ENCODE results near the gene AOAH.
"Not testable (repeated sequence)": the region's sequence is repeated elsewhere in the genome, so short reads cannot be mapped to it uniquely, and the experiment has no call there.

The AOAH gene

DNA sequence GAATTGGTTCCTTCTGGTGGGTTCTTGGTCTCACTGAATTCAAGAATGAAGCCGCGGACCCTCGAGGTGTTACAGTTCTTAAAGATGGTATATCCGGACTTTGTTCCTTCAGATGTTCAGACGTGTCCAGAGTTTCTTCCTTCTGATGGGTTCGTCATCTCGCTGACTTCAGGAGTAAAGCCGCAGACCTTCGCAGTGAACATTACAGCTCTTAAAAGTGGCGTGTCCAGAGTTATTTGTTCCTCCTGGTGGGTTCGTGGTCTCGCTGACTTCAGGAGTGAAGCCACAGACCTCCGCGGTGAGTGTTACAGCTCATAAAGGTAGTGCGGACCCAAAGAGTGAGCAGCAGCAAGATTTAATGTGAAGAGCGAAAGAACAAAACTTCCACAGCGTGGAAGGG is 220.1 kb downstream of the AOAH start:
- not testable (repeated sequence) for DNase-seq

DNA sequence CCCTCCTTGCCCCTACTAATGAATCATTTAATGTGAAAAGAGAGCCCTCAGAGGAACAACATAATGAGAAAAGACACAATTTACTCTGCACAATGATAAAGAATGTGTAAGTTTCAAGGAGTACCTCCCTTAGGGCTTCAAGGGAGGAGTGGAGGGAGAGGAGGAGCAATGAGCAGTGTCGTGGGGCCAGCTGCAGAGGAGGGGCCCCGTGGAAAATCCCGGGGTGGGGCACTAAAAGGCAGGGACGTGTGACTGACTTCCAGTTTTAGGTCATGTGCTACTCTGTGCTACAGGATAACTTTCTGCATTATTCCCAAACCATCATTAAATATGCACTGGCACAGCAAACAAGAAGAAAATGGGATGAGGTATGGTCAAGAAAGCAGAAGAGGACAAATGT is 226.5 kb downstream of the AOAH start:
- DNase-seq: no peak

DNA sequence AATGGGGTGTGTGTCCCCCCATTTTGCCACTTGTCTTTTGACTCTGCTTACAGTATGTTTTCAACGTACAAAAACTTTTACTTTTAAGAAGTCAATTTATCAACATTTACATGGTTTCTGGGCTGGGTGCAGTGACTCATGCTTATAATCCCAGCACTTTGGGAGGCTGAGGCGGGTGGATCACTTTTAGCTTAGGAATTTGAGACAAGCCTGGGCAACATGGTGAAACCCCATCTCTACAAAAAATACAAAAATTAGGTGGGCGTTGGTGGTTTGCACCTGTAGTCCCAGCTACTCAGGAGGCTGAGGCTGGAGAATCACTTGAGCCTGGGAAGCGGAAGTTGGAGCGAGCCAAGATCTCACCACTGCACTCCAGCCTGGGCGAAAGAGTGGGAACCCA is 227.1 kb downstream of the AOAH start:
- DNase-seq: not testable (repeated sequence)

DNA sequence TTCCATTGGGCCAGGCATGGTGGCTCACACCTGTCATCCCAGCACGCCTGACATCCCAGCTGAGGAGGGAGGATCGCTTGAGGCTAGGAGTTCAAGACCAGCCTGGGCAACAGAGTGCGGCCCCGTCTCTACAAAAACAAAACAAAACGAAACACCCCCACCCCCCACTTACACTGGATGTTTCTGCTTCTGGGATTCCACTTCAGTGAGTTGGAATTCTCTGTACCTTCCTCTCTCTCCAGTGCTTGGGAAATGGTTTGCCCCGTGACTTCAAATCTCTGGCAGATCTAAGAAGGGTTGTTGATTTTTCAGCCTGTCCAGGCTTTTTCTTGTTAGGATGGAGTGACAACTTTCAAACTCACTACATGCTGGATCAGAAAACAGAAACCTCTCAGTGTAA is 227.7 kb downstream of the AOAH start:
- no peak for DNase-seq

DNA sequence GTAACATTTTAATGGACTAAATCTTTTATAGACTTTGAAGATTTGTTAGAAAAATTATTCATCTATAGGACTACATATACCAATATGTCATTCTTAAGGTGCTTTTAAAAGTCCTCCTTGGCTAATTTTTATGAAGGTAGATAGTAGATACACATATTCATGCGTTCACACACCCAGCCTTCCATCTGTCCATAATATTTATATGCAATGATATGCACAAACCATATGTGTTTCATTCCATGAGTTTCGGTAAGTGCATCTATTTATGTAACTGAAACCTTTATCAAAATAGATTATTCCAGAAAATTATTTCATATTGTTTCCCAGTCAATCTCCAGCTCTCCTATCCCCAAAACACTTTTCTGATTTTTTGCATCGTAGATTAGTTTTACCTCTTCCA is 233.0 kb downstream of the AOAH start:
- DNase-seq: no peak

DNA sequence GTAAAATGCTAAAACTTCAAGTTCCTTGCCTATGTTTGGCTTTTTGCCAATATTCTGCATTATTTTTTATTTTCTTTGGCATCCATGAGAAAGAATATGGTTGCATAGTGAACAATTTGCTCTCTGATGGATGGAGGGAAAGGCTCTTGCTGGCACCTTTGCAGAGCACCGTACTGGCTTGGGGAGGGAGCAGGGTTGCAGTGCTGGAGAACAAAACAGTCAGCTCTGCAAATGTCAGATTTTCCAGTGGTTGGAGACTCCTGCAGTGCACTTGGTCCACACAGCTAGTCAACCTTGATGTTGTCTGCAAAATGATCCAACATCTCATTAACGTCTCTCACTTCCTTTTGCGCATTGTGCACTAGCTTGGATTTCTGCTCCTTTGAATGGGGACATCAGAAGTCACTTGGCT is 233.9 kb downstream of the AOAH start:
- DNase-seq: no peak

DNA sequence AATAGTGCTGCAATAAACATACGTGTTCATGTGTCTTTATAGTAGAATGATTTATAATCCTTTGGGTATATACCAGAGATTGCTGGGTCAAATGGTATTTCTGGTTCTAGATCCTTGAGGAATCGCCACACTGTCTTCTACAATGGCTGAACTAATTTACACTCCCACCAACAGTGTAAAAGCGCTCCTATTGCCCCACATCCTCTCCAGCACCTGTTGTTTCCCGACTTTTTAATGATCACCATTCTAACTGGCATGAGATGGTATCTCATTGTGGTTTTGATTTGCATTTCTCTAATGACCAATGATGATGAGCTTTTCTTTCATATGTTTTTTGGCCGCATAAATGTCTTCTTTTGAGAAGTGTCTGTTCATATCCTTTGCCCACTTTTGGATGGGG is 235.6 kb downstream of the AOAH start:
- DNase-seq: not testable (repeated sequence)

DNA sequence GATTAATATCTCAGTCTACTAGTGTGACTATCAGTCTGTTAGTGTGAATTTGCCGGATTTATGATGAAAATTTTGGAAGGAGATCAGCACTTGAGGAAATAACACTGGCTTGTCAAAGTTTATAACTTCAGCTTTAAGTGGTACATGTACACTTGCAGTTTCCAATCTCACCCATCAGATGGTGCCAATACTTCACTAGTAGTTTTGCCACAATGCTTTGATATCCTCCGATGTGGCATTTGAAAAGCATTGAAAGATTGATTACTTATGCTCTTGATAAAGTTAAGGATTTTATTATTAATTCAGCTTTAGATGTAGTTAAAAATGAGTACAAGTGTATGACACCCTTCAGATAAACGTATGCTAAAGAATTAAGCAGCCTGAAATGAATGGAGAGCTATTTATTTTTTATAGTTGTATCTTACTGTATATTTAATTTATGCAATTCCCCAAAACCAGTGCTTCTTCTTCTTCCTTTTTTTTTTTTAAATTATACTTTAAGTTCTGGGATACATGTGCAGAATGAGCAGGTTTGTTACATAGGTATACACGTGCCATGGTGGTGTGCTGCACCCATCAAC is 236.4 kb downstream of the AOAH start:
- DNase-seq: peak; percentile 46

DNA sequence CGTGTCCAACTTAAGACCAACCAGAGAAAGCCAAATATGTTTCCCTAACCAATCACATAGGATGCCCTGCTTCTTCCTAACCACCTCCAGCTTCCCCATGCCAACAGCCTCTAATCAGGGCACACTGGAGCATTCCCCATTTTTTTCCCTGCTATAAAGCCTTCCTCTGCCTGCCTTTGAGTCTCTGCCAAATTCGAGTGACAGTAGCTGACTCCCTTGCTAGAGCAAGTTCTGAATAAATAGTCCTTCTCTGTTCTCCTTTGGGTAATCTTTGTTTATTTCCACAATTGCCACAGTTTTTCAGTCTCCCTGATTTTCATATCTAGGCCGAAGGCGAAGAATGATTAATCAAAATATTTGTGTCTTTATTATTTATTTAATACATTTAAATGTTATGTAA is 238.0 kb downstream of the AOAH start:
- no peak for DNase-seq

DNA sequence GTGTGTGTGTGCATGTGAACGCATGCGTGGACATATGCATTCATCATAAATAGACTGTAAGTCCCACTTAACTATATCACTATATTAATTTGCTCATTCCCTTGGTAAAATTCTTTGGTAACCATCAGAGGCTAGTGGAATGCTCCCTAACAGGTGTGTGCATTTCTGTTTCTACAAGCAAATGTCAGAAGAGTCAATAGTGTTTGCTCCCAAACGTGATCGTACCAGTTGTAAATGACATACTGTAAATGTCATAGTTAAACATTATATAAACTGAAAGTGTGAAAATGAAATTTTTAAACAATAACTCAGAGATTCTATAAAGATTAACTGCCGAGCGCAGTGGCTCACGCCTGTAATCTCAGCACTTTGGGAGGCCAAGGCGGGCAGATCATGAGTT is 240.0 kb downstream of the AOAH start:
- no peak for DNase-seq

DNA sequence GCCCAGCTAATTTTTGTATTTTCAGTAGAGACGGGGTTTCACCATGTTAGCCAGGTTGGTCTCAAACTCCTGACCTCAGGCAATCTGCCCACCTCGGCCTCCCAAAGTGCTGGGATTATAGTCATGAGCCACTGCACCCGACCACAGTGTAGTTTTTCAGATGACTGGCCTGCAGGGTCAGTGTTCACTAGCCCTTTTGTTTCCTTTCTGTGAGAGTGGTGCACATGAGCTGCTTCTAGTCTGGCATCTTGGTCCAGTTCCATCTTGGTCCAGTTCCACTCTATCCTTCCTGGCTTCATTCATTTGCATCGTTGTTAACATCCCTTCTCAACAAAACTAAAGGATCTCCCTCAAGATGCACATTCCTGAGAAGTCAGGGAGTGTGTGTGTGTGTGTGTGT is 240.4 kb downstream of the AOAH start:
- not testable (repeated sequence) for DNase-seq

DNA sequence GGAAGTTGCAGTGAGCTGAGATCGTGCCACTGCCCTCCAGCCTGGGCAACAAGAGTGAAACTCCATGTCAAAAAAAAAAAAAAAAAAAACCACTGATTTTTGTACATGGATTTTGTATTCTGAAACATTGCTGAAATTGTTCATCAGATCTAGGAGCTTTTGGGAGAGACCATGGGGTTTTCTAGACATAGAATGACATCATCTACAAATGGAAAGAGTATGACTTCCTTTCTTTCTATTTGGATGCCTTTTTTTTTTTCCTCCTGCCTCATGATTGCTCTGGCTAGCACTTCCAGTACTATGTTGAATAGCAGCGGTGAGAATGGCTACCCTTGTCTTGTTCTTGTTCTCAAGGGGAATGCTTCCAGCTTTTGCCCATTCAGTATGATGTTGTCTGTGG is 245.5 kb downstream of the AOAH start:
- DNase-seq: no peak

DNA sequence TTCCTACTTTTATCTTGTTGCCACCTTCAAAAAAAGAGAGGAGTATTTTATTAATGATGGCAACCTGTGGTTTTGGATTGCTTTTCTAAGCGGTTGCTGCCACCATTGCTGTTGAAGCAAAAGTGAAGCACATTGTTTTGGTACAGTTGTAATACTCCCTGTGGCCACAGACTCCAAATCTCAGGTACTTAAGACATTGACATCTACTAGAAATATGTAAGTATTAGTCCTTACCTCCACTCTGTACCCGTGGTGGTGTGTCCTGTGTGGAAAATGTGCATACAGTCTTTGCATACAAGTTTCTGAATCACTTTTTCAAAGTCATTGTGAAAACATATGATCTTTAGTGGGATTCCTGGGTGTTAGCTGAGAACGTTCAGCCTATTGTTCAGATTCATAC is 248.9 kb downstream of the AOAH start:
- no peak for DNase-seq

DNA sequence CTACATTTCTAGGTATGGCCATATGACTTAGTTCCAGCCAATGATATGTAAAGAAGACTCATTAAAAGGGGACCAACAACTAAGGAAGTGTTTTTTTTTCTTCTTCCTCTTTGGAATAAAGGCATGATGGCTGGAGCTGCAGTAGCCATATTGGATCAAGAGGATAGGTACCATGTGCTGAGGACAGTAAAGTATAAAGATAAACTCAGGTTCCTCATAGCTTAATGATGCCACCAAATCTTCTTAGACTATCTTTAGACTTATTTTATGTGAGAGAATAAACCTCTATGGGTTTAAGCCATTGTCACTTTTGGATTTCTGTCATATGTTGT is 249.3 kb downstream of the AOAH start:
- DNase-seq: no peak

DNA sequence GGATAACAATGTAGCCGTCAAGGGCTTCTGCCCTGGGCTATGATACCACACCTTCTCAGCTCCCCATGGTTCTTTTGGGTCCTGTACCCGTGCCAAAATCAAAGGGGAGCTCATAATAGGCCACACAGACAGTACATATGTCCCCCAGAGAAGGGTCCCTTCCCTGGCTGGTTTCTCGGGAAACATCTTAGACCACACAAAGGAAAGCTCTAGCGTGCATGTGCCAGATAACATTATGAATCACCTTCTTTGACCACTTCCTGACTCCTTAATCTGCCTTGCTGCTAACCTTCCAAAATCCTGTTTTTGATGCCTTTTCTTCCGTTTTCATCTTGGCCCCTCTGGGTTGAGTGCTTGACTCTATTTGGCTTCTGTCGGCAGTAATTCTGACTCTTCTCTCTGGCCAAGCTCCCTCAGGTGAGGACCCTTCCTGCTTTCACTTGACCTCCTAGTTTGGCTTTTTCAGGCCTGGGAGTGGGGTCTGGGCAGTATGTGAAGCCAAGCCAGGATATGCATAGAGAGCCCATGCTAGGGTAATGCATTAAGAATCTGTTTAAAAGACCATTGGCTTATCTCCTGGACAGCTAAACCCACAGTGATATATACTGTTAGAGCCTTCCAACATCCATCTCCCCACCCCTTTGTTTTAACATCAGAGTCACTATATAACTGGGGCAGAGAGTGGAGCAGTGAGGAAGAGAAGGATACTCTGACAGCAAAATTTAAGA is 249.8 kb downstream of the AOAH start:
- DNase-seq: no peak

DNA sequence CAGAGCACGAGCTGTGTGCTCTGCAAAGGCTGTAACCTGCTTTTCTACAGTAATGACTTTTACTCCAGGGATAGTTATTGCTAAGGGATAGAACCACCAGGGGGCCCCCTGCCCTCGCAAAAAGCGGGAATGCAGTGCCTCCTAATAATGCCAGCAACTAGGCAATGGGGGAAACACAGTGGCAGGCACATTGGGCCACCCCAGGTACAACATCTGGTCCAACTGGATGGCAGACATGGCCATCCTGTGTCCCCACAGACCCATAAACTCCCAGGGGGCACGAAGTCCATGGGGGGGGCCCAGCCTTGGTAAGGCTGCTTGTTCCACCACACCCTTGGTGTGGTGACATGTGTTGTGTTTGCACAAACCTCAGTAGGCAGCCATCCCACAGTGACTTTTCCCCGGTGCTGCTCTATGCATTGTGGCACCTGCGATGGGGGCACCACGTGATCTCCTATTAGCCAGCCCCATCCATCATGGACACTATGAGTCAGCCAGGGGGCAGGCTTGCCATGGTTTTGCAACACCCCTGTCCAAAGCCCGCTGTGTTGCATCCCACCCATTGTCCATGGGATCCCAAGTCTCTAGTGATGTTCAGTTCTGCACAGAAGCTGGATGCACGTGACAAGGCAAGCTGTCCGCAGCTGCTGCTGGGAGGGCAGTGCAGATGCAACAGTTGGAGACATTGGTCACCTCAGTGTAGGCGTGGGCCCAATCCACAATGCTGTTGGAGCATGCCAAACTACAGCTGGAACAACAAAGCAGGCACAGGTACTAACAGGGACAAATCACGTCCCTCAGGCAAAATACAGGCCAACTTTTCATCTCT is 250.6 kb downstream of the AOAH start:
- DNase-seq: no peak

DNA sequence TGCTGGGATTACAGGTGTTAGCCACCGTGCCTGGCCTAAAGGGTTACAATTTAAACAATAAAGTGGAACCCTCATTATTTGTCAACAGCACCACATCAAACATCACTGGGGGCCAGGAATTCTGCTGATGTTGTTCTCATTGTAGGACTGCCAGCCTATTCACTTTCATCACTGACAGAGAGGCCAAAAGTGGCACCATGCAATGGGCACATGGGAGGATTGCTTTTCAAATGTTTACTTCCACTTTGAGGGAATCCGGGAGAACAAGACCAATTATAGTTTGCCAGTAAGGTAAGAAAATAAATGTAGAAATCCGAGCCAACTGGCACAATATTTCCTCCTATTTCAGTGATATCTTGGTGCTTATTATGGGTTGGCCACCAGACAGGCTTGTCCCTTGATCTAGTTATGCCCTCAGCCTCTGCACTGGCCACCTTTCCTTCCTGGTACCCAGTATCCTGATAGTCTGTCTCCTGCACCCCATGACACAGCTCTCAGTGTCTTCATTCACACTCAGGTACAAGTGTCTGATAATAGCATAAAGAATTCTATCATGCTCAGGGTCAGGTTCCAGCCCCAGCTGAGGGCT is 252.1 kb downstream of the AOAH start:
- no peak for DNase-seq

DNA sequence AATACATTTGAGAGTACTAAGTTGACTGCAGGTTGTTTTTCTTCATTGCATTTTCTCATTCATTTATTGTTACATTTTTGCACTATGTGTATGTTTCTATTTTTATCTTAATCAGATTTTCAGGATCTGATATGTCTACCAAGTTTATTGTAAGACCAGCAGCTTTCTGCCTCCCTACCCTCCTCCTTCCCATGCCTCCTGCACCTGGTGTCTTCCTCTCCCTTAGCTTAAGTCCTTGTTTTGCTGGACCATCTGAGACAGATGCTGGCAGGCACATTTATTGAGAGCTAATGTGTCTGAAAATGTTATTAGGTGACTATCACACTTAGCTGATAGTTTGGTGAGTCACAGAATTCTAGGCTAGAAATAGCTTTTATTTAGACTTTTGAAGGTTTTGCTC is 255.1 kb downstream of the AOAH start:
- no peak for DNase-seq

DNA sequence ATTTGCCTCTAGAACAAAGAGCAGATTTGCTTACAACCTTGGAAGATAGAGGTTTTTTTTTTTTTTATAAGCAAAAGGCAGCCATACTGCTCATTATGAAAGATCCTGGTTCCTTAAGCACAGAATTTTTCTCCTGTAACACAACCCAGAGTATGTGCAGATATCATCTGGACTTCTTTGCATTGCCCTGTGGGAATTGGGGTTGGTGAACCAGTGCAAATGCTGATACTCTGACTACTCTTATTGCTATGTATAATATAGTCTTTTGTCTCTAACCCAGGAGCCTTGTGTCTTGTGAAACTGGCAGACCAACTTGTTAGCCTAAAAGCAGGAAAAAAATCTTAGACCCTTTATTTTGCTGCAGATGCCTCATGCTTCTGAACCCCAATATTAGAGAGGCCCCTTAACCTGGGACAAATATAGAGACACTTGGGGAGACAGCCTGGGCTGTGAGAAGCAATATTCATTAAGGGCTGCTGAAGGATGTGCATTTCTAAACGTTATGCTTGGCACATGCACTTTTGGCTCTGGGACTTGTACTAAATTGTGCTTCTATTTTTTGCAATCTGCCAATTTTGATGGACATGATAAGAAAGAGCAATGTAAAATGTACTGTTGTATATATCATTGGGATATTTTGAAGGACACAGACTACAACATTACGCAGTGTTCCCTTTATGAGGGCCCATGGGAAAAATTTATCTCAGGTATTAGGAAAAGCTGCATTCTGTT is 255.8 kb downstream of the AOAH start:
- DNase-seq: no peak

DNA sequence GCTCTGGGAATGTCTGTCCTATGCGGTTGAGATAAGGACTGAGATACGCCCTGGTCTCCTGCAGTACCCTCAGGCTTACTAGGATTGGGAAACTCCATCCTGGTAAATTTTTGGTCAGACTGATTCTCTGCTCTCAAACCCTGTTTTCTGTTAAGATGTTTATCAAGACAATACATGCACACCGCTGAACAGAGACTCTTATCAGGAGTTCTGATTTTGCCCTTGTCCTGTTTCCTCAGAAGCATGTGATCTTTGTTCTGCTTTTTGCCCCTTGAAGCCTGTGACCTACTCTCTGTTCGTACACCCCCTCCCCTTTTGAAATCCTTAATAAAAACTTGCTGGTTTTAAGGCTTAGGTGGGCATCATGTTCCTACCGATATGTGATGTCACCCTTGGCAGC is 258.3 kb downstream of the AOAH start:
- DNase-seq: not testable (repeated sequence)

DNA sequence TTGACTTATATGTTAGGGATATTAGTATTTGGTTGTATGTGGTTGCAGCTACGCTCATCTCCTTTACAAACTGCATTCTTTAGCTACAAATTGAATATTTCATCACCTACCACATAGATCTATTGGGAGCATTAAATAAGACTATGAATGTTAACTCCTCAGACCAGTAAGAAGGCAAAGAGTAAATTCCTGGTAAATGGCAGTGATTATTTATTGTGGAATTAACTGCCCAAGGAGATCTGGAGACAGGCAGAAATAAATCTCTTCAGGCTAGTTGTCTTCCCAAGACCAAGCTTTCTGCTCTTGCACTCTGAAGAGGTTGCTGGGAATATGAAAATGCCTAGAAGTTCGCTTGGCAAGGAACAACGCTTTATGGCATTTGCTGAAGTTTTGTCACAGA is 260.0 kb downstream of the AOAH start:
- no peak for DNase-seq

Data from central memory CD4-positive, alpha-beta T cell (primary cell).